Activated CD8-positive, alpha-beta memory T cell treated with anti-CD3 and anti-CD28 coated beads for 48 hours (primary cell): ENCODE results near the gene OSGEPL1.
"Not testable (repeated sequence)": the region's sequence is repeated elsewhere in the genome, so short reads cannot be mapped to it uniquely, and the experiment has no call there.

Experiments
- DNase-seq, 3 experiments: peaks; one replicate each; pipeline ENCODE4 v3.0.0-alpha.2; 2020; ENCODE audit warnings: low read depth in 2 of 3, low spot score in 2 of 3

Gene OSGEPL1

GRCh38 chr2:189762551-189763298 lies at the start of gene OSGEPL1:
Gene OSGEPL1 (minus strand): TSS chr2:189762792. CDS start chr2:189761640, 1,152 bp downstream.
- DNase-seq: peak; percentile 79 to 82 (median 81)

- no peak for DNase-seq
These were observed 40.8 kb upstream of the OSGEPL1 start for GRCh38 chr2:189803431-189803830.

GRCh38 chr2:189802396-189802912 lies 39.9 kb upstream of the OSGEPL1 start:
- DNase-seq: no peak

- no peak for DNase-seq
These were observed 36.9 kb upstream of the OSGEPL1 start for GRCh38 chr2:189799531-189799930.

DNA sequence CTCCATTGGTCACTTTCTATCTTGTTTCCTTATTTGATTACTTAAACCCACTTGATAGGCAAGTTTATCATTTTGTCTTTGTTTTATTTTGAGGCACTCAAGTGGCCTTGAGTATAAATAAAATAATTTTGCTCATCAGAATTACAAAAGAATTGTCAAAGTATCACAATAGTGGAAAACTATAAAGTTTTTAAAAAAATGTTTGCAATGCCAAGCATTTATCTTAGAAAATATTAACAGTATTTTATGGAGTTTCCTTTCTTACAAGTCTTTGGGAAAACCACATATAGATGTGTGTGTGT lies 36.4 kb upstream of the OSGEPL1 start:
- no peak for DNase-seq

DNA sequence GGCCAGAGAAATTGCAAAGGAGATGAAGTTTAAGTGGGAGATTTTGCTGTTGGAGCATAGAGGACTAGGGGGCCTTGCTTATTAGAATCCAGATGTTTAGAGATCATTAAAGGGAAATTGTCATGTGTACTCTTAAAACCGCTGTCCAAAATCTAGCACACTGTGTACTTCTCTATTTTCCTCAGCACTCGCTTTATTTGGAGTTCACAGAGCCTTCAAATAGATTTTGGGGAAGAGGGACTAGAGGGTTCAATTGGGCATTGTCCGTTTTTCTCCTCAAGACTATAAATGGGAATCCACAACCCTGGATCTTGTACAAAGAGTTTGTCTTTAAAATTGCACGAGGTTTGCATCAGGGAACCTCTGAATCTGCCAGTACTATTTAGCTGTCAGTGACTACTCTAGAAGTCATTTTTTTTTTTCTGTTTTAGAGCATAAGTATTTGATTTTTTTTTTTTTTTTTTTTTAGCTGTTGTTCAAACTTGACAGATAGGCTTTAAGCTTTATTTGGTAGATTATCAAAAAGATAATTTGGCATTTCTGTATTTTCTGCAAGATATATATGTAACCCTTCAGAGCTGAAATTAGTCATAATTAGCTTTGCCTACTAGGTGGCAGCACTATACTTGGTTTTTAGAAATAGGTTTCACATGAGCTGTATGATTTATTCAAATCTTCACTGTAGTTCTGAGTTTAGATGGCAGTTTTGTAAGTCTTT lies 35.9 kb upstream of the OSGEPL1 start:
- no peak for DNase-seq

DNA sequence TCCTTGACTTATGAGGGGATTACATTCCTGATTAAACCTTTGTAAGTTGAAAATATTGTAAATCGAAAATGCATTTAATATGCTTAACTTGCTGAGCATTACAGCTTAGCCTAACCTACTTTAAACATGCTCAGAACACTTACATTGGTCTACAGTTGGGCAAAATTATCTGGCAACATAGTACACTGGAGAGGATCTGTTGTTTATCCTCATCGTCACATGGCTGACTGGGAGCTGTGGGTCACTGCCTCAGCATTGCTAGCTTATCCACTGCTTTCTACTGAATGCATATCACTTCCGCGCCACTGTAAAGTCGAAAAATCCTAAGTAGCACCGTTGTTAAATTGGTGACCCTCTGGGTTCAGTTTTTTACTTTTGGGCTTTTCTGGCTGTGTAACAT lies 35.3 kb upstream of the OSGEPL1 start:
- DNase-seq: no peak

DNA sequence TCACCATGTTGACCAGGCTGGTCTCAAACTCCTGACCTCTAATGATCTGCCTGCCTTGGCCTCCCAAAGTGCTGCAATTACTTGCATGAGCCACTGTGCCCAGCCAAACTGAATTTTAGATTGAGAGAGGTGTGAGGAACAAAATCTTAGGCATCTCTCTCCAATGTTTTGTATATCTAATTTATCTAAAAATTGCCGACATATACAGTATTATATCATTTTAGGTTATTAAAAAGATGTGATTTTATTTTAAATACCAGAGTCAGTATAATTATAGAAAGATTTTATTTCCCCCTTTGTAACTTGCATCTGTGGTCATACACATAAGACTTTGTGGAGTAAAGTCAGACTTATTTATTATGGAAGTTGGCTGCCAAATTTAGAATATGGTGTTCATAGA lies 31.7 kb upstream of the OSGEPL1 start:
- no peak for DNase-seq

DNA sequence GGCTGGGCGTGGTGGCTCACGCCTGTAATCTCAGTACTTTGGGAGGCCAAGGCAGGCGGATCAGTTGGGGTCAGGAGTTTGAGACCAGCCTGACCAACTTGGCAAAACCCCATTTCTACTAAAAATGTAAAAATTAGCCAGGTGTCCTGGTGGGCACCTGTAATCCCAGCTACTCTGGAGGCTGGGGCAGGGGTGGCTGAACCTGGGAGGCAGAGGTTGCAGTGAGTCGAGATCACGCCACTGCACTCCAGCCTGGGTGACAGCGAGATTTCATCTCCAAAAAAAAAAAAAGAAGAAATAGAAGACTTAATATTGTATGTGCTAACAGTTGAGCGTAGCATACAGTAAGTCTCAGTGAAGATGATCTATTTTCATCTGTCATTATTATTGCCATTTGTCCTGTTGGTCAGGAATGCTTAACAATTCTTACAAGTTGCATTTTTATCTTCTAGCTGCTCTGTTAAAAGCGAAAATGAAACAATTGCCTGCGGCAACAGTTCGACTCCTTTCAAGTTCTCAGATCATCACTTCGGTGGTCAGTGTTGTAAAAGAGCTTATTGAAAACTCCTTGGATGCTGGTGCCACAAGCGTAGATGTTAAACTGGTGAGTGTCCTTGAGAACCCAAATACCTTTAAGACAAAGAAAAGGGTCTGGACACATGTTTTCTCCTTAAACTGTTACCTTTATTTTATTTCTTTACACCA lies 28.9 kb upstream of the OSGEPL1 start:
- DNase-seq: no peak

GRCh38 chr2:189783927-189784867 lies 21.6 kb upstream of the OSGEPL1 start, which contains the start of the genes ORMDL1 and PMS1:
Gene ORMDL1 (minus strand): TSS chr2:189784339. CDS start chr2:189782595, 1,744 bp downstream.
Gene PMS1 (plus strand): TSS chr2:189784450. CDS start chr2:189791810, 7,360 bp downstream.
- peak; percentile 82 to 90 (median 87) for DNase-seq

- no peak for DNase-seq
These were observed 20.9 kb upstream of the OSGEPL1 start for GRCh38 chr2:189783451-189783926.

DNA sequence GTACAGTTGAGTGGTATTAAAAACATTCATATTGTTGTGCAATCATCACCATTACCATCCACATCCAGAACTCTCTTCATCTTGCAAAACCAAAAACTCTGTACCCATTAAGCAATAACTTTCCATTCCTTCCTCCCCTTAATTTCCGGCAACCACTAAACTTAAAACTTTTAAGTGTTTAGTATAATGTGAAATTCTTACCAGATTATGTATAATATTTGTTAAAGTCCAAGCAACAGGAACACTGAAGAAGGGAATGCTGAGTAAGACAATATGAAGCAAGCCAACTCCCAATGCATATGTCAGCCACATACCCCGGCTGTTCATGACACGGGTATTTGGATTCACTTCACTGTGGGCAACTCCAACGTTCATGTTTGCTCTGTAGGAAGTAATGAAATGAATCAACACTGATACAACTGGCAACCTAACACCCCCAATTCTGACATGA lies 19.7 kb upstream of the OSGEPL1 start:
- no peak for DNase-seq

GRCh38 chr2:189772212-189772611 lies 9.6 kb upstream of the OSGEPL1 start:
- DNase-seq: no peak

DNA sequence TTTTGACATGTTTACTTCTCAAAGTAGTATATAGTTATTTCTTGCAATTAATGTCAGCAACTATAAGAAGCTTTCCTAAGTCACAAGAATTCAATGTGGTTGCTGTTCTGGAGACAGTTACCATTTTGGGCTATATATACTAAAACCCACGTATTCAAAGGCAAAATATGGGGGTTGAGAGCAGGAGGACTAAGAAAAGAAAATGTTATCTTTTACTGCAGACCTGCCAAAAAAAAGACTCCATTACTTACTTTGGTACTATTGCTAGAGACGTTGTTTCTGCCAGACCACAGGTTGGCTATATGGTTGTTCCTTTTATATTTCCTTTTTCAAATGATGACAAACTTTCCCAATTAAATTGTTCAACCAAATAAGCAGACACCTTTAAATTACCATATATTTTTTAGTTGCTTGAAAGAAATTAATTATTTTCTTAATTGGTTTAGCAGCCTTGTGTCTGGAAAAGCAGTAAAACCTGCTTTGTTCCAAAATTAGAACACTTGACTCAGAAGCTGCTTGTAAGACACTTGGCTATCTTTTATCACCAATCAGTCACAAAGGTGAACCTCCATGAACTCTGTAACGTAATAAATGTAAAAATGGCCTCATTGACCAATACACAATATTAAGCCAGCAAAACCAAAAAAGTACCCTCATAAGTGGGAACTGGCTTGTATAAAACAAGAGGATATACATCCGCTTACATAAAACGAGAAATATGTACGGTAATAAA lies 8.2 kb upstream of the OSGEPL1 start:
- no peak for DNase-seq

GRCh38 chr2:189763908-189764661 lies 1.5 kb upstream of the OSGEPL1 start:
- DNase-seq: no peak

DNA sequence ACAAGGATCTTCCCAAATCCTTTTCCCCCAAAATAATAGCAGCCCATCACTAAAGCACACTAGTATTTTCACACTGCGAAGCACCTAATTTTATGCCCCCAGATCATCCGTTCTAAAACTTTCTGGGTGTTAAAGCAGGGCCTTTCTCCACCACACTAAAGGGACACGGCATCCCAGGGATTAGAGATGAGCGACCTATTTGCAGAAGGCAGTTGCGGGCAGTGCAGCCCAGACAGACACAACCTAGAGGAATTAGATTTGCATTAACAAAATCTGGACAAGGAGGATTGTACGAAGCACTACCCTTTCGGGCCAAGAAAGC lies 402 bp downstream of the OSGEPL1 start:
- no peak for DNase-seq

GRCh38 chr2:189760154-189760553 lies 2.4 kb downstream of the OSGEPL1 start:
- DNase-seq: not testable (repeated sequence)

GRCh38 chr2:189756311-189756952 lies 6.2 kb downstream of the OSGEPL1 start:
- DNase-seq: no peak
